Activated T-helper 9 cell treated with anti-CD3 and anti-CD28 coated beads, Interleukin-2, amount 50 U/mL, for 16 hours (primary cell): ENCODE measurements around the gene MRPS10.

Experiments
- DNase-seq: peaks from one replicate; pipeline ENCODE4 v3.0.0-alpha.2; 2020; ENCODE audit warnings: low read depth

MRPS10 gene

DNA sequence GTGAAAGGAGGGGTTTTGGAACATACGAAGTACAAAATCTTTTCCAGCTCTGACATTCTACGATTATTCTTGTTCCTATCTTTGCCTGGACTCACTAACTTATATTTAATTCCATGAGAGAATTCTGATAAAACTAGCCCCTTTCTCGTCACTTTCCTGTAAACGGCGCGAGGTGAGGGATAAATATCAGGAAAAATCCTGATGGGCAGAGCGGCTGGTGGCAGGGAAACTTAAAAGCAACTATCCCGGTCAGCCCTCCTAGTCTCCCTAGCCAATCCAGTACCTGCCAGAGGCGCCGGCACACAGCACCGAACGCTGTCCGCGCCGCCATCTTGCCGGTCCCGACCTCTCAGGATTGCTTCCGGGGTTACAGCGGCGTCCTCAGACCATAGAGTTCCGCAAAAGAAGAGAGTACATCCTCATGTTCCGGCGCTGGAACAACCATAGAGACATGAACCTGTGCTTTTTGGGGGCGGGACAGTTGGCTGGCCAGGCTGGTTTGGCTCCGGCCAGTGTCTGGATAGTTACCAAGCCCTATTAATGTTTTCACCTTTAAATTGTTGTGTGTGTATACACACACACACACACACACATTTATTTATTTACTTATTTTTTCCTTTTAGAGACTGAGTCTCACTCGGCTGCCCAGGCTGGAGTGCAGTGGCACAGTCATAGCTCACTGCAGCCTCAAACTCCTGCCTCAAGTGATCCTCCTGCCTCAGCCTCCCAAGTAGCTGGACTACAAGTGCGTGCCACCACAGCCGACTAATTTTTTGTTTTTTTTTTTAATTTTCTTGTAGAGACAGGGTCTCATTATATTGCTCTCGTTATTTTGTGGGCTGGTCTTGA lies at the start of gene MRPS10:
MRPS10 (minus strand) TSS at position 343 of the 849 bp plus-strand sequence; CDS start at position 331, 12 bp downstream.
- DNase-seq, result peak; percentile 83

GRCh38 chr6:42266538-42266937 lies 48.9 kb upstream of the MRPS10 start:
- DNase-seq, result no peak

DNA sequence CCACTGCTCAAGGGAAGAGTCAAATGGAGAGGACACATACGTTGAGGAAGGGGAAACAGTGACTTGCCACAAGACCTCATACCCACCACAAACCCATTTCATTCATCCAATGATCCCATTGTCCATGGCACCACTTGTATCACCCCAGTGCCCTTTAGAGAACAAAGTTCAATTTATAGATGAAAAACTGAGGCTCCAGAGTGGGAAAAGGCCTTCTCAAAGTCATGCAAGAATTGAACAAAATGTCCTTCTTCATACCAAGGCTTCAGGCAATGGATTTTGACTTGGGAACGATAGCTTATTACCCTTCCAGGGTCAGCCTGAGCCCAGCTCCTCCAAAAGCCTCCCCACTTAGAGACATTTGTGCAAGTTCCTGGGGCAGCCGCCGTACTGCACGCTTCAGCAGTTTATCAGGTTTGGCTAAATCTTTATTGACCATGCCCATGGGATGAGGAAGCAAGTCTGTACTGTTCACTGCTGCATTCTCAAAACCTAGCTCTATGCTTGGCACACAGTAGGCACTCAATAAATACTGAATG lies 47.3 kb upstream of the MRPS10 start:
- no peak for DNase-seq

GRCh38 chr6:42264162-42264851 lies 46.6 kb upstream of the MRPS10 start:
- no peak for DNase-seq

DNA sequence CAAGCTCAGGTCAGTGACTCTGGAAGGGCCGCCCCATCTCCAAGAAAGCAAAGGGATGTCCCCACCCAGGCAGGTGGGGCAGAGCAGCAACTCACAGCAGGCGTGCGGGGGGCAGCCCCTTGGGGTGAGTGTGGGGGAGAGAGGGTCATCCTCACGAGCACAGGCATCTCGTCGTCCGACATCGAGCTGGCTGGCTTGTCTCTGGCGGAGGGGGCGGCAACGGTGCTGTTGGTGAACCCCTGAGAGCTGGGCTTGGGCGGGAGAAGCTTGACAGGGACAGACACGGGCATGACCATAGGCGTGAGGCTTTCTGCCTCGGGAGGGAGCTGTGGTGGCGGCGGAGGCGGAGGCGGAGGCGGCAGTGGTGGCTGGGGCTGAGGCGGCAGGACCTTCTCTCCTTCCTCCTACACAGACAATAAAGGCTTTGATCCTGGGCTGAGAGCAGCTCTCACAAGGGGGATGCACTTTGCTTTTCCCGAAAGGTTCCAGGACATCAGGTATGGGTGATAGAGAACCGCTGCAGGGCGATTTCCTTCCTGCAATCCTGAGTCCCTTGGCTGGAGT lies 45.6 kb upstream of the MRPS10 start:
- no peak for DNase-seq

GRCh38 chr6:42260972-42261371 lies 43.3 kb upstream of the MRPS10 start:
- no peak for DNase-seq

DNA sequence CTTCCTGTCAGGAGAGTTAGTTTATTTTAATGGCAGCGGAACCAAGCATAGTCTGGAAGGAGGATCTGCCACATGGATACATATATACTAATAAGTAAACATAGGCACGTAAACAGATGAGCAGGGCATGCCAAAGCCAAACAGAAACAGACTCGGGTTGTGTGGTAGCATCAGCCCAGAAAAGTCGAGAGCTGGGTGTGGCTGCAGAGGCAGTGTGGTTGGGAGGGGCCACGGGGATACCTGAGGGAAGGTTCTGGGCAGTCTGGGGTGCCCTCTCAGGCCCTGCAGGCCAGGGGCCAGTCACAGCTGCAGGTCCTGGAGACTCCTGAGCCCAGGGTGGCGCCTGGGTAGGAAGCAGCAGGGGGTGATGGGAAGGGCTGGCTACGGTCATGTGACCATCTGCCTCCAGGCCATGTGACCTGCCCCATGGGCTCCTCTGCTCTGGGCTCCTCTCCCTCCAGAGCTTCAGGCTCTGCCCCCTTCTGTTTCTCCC lies 42.8 kb upstream of the MRPS10 start:
- no peak for DNase-seq

DNA sequence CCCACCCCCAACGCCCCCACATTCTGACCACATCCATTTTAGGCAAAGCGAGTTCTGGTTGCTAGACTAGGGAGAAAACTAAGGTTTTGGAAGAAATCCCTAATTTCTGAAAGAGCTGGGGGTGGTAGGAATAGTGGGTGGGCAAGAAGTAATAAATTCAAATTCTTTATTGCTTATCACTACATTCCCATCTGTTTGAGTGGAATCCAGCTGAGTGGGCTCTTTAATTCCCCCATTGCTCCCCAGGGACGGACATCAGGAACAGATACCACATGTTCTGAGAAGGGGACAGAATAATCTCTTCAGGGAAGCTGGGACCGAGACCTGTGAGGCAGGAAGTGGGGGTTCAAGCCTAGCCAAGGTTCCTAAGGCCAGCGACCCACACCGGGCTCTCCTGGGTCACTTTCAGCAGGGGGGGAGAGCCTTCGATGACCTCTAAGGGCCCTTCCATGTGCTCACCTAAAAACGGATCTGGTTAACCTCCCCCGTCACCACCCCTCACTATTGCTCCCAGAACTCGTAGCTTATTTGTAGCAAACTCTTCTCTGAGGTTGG lies 42.3 kb upstream of the MRPS10 start:
- DNase-seq, result no peak

DNA sequence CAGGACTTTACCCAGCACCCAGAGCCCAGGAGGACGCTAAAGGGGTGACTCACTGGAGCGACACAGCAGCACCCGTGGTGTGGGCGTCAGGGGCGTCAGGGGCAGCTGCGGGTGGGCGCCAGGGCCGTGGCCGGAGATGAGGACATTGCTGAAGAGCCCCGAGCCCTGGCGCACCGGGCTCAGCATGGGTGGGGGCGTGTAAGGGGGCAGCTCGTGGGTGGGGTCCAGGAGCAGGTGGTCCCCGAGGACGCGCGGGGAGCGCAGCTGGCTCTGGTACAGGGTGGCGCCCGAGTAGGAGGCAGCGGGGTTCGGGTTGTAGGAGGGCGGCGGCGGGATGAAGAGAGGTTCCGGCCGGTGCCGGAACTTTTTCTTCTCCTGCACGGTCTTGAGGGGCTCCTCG lies 41.6 kb upstream of the MRPS10 start:
- no peak for DNase-seq

GRCh38 chr6:42257614-42258013 lies 40.0 kb upstream of the MRPS10 start:
- DNase-seq, result no peak

- DNase-seq, result no peak
Observed at GRCh38 chr6:42257063-42257462, 39.4 kb upstream of the MRPS10 start.

- DNase-seq, result no peak
Observed at GRCh38 chr6:42255050-42255449, 37.4 kb upstream of the MRPS10 start.

GRCh38 chr6:42254505-42254904 lies 36.8 kb upstream of the MRPS10 start:
- DNase-seq, result no peak

DNA sequence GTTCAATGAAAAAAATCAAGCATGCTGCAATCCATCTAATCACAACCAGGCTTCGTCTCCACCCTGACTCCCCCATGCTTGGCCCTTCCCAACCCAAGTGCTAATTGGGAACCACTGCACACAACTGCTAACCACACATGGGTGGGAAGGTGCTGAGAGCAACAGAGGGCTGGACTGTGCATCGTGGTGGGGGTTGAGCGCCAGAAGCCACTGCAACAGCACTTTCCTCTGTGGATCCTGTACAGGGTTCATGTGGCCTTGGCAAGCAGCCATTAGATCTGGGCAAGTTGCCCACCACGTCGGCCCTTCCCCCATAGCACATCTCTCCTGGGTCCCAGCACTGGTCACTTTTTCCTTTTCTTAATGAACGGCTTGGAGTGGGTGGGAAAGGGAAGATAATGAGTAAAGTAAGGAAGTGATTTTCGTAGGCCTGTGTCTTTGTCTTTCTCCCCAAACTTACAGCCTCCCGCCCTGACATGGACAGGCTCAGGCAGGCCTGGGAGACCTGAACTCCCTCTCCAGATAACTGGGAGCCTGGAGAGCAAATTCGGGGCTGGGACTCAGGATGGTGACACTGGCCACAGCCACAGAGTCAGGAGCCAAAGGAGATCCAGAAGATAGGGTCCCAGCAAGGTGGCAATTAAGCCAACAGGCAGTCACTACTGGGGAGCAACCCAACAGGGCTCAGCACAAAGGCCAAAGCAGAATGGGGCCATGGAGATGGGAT lies 34.4 kb upstream of the MRPS10 start:
- no peak for DNase-seq

GRCh38 chr6:42251500-42251899 lies 33.8 kb upstream of the MRPS10 start:
- DNase-seq, result no peak

DNA sequence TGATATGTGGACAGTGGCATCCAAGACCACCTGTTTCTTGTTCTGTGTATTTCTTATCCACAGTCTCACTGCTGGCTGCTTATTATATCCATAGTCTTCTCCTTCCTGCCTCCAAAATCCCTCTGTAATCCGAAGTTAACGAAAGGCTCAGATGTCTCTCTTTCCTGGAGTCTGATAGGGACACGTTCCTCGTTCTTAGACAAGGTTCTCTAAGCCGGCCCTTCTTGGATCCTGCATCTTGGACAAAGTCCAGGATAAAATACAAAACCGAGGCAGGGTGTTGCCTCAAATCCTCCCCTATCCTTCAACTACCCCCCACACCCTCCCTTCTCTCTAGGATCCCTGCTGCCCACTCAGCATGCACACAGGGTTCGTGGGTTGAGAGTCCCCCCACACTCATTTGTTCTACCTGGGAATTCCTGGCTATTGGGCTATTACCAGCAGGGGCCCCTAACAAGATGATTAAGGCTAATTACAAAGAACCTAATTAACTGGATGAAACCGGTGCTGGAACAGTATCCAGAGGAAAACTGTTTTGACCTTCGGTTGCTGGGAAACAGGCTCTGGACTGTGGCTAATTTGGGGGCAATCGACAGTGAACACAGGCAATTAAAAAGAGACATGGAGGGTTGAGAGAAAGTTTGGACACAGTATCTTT lies 32.7 kb upstream of the MRPS10 start:
- no peak for DNase-seq

- DNase-seq, result no peak
Observed at GRCh38 chr6:42249279-42249678, 31.6 kb upstream of the MRPS10 start.

- DNase-seq, result no peak
Observed at GRCh38 chr6:42243046-42243445, 25.4 kb upstream of the MRPS10 start.

GRCh38 chr6:42241915-42242314 lies 24.3 kb upstream of the MRPS10 start:
- DNase-seq, result no peak

- DNase-seq, result no peak
Observed at GRCh38 chr6:42239736-42240375, 22.2 kb upstream of the MRPS10 start.

DNA sequence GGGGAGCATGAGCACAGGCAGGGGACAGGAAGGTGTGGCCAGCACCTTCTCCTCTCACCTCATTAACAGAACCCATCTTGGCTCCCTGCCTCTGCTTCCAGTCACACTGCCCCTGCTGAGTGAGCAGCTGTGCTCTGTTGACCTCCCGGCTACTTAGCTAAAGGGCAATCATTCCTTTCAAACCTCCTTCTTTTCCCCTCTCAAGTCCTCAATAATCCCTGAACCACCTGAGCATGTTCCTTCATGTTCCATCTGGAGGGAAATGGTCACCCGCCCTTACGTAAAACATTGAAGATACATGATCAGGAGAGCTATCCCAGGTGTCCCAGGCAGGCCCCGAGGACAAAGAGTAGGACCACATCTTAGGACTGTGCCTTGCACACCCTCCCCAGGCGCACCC lies 21.7 kb upstream of the MRPS10 start:
- no peak for DNase-seq
